ENCODE measurements around the gene HOXC6.

- TF ChIP-seq CTCF (conservative IDR thresholded peaks at IDR 0.05; ENCODE audit: low read depth in 2 of 2) (no peak), ZNF331 (CRISPR knock-in tag; IDR thresholded peaks at IDR 0.05; ENCODE audit: low read depth) (no peak), EZH2 (IDR thresholded peaks at IDR 0.05; ENCODE audit: low read depth, unreplicated experiment) (no peak)
Measured at GRCh38 chr12:53998110-53998899, 29.9 kb upstream of the HOXC6 start.

Measured in GM23338 (cell line).